DND-41 (cell line): ENCODE measurements around the gene MYT1.

Experiments used
- EZH2 ChIP-seq: IDR thresholded peaks from 3 replicates; pipeline ENCODE4 v1.6.1; 2012; ENCODE audit warnings: borderline replicate concordance, low read depth, mild to moderate bottlenecking, moderate library complexity, low read length, inconsistent platforms; ENCODE audit not compliant: severe bottlenecking
- TF ChIP-seq, protein P1 (sequence below): IDR thresholded peaks from 2 replicates; pipeline ENCODE4 v1.5.1; 2012; ENCODE audit warnings: borderline replicate concordance, low read length, moderate library complexity, mild to moderate bottlenecking; ENCODE audit not compliant: poor library complexity, severe bottlenecking; ENCODE audit errors: extremely low read depth

DNA sequence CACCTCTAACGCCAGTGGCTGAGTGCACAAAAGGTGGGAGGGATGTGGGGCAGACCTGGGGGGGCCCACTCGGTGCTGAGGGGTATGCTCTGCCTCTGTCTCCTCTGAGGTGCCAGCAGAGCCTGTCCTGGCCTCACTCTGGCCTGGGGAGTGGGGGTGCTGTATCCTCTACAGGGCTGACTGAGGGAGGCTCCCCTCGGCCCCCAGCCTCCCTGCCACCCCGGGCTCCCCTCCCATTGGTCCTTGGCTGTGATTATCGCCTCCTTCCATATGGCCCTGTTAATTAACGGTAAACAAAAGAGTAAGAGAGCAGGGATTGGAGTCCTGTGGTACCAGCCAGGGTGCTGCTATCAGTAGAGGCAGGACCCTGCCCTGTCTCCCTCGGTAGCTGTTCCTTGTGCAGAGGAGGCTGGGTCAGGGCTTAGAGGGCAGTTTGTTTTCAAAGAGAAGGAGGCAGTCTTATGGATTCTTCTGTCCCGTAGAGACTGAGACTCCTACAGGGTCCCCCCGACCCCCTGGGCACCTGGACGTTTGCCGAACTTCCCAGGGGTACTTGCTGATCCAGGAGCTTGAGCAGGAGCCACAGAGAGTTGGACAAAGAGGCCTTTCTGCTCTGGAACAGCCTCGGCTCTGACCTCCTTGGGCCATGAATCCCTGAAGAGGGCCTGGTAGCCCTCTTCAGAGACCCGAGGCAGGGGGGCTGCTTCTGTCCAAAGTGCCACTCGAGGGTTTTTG is 1.8 kb downstream of the MYT1 start:
- TF ChIP-seq, protein P1, sequence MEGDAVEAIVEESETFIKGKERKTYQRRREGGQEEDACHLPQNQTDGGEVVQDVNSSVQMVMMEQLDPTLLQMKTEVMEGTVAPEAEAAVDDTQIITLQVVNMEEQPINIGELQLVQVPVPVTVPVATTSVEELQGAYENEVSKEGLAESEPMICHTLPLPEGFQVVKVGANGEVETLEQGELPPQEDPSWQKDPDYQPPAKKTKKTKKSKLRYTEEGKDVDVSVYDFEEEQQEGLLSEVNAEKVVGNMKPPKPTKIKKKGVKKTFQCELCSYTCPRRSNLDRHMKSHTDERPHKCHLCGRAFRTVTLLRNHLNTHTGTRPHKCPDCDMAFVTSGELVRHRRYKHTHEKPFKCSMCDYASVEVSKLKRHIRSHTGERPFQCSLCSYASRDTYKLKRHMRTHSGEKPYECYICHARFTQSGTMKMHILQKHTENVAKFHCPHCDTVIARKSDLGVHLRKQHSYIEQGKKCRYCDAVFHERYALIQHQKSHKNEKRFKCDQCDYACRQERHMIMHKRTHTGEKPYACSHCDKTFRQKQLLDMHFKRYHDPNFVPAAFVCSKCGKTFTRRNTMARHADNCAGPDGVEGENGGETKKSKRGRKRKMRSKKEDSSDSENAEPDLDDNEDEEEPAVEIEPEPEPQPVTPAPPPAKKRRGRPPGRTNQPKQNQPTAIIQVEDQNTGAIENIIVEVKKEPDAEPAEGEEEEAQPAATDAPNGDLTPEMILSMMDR: no peak
- no peak for TF ChIP-seq EZH2
